ENCODE results near the gene ZNF789. TPM values are rescaled to one million over a fixed set of nuclear protein-coding genes. Genes with fewer than 3 reads are reported as not detected.

The ZNF789 gene
- total and polyA plus RNA-seq, 2 of the 13 experiments (the other 11 are each of a cell fraction or from before 2014, with no cell fraction given): 19.8 to 25.1 TPM

DNA sequence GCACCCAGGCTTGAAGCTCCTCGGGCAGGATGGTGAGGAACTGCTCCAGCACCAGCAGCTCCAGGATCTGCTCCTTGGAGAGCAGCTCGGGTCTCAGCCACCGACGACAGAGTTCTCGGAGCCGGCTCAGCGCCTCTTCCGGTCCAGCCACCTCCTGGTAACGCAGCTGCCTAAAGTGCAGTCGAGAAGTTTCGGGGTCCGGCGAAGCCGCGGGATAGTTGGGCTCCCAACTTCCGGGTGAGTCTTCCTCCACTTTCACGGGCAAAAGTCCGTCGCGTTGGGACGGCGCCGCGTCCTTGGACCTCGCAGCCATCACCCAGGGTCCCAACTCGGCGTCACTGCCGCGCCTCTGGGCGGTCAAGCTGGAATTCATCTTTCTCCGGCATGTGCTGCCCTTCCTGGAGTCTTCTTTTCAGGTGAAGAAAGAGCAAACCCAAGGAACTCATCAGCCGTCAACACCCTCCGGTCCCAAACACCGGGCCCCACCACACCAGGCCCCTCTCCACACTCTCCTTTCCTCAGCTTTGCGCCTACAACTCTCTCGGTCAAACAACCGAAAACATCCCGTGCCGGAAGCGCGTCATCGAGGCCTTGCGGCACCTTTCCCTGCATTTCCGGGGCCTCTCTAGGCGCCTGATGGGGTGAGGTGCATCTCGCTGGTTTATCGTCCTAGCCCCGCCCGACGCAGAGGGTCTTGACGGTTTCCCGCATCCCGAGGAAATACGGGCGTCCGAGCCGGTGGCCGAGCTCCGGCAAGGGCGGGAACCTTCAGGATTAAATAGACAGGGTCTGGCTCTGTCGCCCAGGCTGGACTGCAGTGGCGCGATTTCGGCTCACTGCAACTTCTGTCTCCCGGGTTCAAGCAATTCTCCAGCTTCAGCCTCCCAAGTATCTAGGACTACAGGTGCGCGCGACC lies 27.3 kb downstream of the ZNF789 start, which contains the start of gene ZNF394 (continued):
- TF ChIP-seq, protein P1, sequence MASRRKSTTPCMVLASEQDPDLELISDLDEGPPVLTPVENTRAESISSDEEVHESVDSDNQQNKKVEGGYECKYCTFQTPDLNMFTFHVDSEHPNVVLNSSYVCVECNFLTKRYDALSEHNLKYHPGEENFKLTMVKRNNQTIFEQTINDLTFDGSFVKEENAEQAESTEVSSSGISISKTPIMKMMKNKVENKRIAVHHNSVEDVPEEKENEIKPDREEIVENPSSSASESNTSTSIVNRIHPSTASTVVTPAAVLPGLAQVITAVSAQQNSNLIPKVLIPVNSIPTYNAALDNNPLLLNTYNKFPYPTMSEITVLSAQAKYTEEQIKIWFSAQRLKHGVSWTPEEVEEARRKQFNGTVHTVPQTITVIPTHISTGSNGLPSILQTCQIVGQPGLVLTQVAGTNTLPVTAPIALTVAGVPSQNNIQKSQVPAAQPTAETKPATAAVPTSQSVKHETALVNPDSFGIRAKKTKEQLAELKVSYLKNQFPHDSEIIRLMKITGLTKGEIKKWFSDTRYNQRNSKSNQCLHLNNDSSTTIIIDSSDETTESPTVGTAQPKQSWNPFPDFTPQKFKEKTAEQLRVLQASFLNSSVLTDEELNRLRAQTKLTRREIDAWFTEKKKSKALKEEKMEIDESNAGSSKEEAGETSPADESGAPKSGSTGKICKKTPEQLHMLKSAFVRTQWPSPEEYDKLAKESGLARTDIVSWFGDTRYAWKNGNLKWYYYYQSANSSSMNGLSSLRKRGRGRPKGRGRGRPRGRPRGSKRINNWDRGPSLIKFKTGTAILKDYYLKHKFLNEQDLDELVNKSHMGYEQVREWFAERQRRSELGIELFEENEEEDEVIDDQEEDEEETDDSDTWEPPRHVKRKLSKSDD (CRISPR knock-in tag; IDR thresholded peaks at IDR 0.05; ENCODE audit: low read depth): peak; percentile 20; the same call in 1 of the 2 replicates
- no peak for TF ChIP-seq RELA (CRISPR knock-in tag; IDR thresholded peaks at IDR 0.05)
- peak; percentile 95 for TF ChIP-seq SPEN (CRISPR knock-in tag; IDR thresholded peaks at IDR 0.05; ENCODE audit: low read depth)
- no peak for TF ChIP-seq ZFP37 (CRISPR knock-in tag; IDR thresholded peaks at IDR 0.05; ENCODE audit: borderline replicate concordance)
- peak; percentile 73; the same call in 1 of the 2 replicates for TF ChIP-seq NRL (CRISPR knock-in tag; IDR thresholded peaks at IDR 0.05; ENCODE audit: borderline replicate concordance)
- TF ChIP-seq KDM5B (CRISPR knock-in tag; IDR thresholded peaks at IDR 0.05; ENCODE audit: borderline replicate concordance): peak; percentile 62; the same call in 1 of the 2 replicates
- peak; percentile 96 for TF ChIP-seq PHF20 (CRISPR knock-in tag; IDR thresholded peaks at IDR 0.05)
- no peak for TF ChIP-seq MLX (CRISPR knock-in tag; IDR thresholded peaks at IDR 0.05)
- peak; percentile 55 for TF ChIP-seq ZBTB7B (CRISPR knock-in tag; IDR thresholded peaks at IDR 0.05)
- TF ChIP-seq, protein P2, sequence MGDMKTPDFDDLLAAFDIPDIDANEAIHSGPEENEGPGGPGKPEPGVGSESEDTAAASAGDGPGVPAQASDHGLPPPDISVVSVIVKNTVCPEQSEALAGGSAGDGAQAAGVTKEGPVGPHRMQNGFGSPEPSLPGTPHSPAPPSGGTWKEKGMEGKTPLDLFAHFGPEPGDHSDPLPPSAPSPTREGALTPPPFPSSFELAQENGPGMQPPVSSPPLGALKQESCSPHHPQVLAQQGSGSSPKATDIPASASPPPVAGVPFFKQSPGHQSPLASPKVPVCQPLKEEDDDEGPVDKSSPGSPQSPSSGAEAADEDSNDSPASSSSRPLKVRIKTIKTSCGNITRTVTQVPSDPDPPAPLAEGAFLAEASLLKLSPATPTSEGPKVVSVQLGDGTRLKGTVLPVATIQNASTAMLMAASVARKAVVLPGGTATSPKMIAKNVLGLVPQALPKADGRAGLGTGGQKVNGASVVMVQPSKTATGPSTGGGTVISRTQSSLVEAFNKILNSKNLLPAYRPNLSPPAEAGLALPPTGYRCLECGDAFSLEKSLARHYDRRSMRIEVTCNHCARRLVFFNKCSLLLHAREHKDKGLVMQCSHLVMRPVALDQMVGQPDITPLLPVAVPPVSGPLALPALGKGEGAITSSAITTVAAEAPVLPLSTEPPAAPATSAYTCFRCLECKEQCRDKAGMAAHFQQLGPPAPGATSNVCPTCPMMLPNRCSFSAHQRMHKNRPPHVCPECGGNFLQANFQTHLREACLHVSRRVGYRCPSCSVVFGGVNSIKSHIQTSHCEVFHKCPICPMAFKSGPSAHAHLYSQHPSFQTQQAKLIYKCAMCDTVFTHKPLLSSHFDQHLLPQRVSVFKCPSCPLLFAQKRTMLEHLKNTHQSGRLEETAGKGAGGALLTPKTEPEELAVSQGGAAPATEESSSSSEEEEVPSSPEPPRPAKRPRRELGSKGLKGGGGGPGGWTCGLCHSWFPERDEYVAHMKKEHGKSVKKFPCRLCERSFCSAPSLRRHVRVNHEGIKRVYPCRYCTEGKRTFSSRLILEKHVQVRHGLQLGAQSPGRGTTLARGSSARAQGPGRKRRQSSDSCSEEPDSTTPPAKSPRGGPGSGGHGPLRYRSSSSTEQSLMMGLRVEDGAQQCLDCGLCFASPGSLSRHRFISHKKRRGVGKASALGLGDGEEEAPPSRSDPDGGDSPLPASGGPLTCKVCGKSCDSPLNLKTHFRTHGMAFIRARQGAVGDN (CRISPR knock-in tag; IDR thresholded peaks at IDR 0.05): peak; percentile 88
- peak; percentile 55 for TF ChIP-seq YY1 (IDR thresholded peaks at IDR 0.05; ENCODE audit: insufficient read depth, insufficient replicate concordance, low read depth, low read length)
- peak; percentile 50 for TF ChIP-seq ZBTB38 (CRISPR knock-in tag; IDR thresholded peaks at IDR 0.05)
- TF ChIP-seq HOXA9 (CRISPR knock-in tag; IDR thresholded peaks at IDR 0.05; ENCODE audit: borderline replicate concordance): no peak
- peak; percentile 85 for TF ChIP-seq GZF1 (CRISPR knock-in tag; IDR thresholded peaks at IDR 0.05)
- TF ChIP-seq TBX3 (IDR thresholded peaks at IDR 0.05; ENCODE audit: borderline replicate concordance): peak; percentile 58; the same call in 1 of the 2 replicates
- peak; percentile 62; the same call in 1 of the 2 replicates for TF ChIP-seq CBFB (CRISPR knock-in tag; IDR thresholded peaks at IDR 0.05)
- peak; percentile 98 for TF ChIP-seq ZBTB21 (CRISPR knock-in tag; IDR thresholded peaks at IDR 0.05)
- peak; percentile 25; the same call in 1 of the 2 replicates for TF ChIP-seq MEIS1 (CRISPR knock-in tag; IDR thresholded peaks at IDR 0.05; ENCODE audit: borderline replicate concordance)
- TF ChIP-seq ARID2 (CRISPR knock-in tag; IDR thresholded peaks at IDR 0.05; ENCODE audit: borderline replicate concordance): no peak; the same call in 1 of the 2 replicates
- 0 out of 2 replicates have a peak, but pooled peaks have one; percentile 54 for TF ChIP-seq ZNF430 (CRISPR knock-in tag; IDR thresholded peaks at IDR 0.05)
- TF ChIP-seq NONO (IDR thresholded peaks at IDR 0.05): no peak
- peak; percentile 76; the same call in 1 of the 2 replicates for TF ChIP-seq NONO (CRISPR knock-in tag; conservative IDR thresholded peaks at IDR 0.05)

Measured in HepG2 (cell line).